HFFc6 (cell line): ENCODE measurements around the gene PEAK3. TPM values are rescaled to one million over a fixed set of nuclear protein-coding genes. Genes with fewer than 3 reads are reported as not detected.

Experiments used
- DNase-seq: peaks from one replicate; pipeline ENCODE4 v3.0.0-alpha.2; 2018
- H3K27ac Mint-ChIP-seq: 2 replicates; pipeline ENCODE4 v1.8.0; 2020; ENCODE audit warnings: mild to moderate bottlenecking, mixed read lengths
- H3K27me3 Mint-ChIP-seq: 2 replicates; pipeline ENCODE4 v1.8.0; 2021; ENCODE audit warnings: mild to moderate bottlenecking, moderate library complexity, mixed read lengths; ENCODE audit not compliant: insufficient read depth
- H3K36me3 Mint-ChIP-seq: 2 replicates; pipeline ENCODE4 v1.8.0; 2021; ENCODE audit warnings: low read depth, mixed read lengths
- H3K4me1 Mint-ChIP-seq: 2 replicates; pipeline ENCODE4 v1.8.0; 2020; ENCODE audit warnings: low read depth, mixed read lengths
- H3K4me3 Mint-ChIP-seq: 2 replicates; pipeline ENCODE4 v1.8.0; 2020; ENCODE audit warnings: mild to moderate bottlenecking, moderate library complexity, mixed read lengths
- H3K9me3 Mint-ChIP-seq: 2 replicates; pipeline ENCODE4 v1.8.0; 2020; ENCODE audit warnings: mild to moderate bottlenecking, mixed read lengths
- CTCF ChIP-seq: fragments of 200-600 bp; sonication (generic); IDR thresholded peaks from 2 replicates; pipeline ENCODE4 v1.5.0; 2021; ENCODE audit warnings: antibody characterized with exemption, mild to moderate bottlenecking
- total RNA-seq, 6 experiments: library from RNA; stranded (reverse); fragmentation: NEBNext Ultra II Directional; extraction: Animal tissue kit (Norgen Biotek cat#: 25700); gene quantifications; 2 replicates in 1 of 6; 3 replicates in 5 of 6; pipeline ENCODE4 v1.2.3, GENCODE V29; 2021

PEAK3 gene
- total RNA-seq, 6 experiments from 2014 or later, result 0.07 to 0.53 (median 0.36) TPM

DNA sequence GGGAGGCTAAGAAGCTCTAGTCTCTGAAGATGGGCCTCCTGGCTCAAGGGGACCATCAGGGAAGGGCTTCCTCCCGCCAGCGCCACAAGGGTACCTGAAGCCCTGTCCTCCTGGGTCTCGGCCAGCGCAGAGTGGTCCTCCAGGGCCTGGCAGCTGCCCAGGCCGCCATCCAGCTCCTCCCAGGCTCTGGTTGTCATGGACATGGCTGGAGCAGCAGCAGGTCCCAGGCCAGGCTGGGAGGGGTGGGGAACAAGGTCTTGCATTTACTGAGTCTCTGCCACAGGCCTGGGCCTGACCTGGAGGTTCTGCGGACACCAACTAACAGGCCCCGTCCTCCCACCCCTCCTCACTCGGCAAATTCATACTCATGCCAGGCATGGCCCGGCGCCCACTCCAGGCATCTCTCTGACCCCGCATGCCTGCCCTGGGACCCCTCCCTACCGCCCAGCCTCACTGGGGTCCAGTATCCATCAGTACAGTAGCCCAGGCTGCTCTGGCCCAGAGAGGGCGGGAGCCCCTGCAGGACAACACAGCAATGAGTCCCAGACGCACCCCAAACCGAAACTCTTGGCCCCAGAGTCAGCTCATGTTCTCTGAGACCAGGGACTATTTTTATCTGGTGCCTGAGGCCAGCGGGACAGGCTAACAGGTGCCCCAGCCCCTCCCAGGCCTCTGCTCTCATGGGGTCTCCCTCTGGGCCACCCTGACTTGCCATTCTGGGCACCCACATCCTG is 26.7 kb downstream of the PEAK3 start:
- no peak for TF ChIP-seq CTCF
- peaks cover 10% of the 10 kb centered on the region for H3K4me1 Mint-ChIP-seq
- DNase-seq, result no peak
- H3K27me3 Mint-ChIP-seq, result peaks cover 6% of the 10 kb centered on the region
- no peak overlapping the region for H3K4me3 Mint-ChIP-seq
- no peaks in the 10 kb centered on the region for H3K36me3 Mint-ChIP-seq
- no peak overlapping the region for H3K27ac Mint-ChIP-seq
- H3K9me3 Mint-ChIP-seq, result no peaks in the 10 kb centered on the region

DNA sequence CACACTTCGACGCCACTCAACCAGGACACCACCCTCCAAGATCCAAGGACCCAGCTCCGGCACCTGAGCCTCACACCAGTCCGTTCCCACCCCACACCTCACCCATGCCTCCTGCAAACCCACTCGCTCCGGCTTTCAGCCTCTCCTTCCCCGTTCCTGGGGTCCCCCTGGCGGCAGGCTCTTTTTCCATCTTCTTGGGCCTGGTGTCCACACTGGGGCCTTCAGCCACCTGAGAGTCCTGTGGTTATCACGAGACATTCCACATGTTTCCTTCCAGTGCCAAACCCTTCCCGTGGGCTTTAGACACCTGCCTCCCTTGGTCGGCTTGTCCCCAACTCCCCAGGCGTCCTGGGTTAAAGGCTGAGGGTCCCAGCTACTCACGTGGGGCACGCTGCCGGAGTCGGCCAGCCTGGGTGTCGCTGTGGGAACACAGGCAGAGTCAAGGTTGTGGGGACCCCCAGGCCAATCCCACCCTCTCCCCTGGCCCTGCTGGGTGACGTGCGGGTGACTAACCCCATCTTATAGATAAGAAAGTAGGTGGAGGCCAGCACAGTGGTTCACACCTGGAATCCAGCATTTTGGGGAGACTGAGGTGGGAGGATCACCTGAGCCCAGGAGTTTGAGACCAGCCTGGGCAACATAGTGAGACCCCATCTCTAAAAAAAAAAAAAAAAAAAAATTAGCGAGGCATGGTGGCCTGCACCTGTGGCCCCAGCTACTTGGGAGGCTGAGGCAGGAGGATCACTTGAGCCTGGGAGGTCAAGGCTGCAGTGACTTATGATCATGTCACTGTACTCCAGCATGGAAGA is 27.7 kb downstream of the PEAK3 start:
- Mint-ChIP-seq H3K4me1 (peaks cover 2% of the 10 kb centered on the region), H3K9me3 (no peaks in the 10 kb centered on the region), H3K27me3 (peaks cover 9% of the 10 kb centered on the region), H3K36me3 (no peaks in the 10 kb centered on the region), H3K27ac (no peak overlapping the region), H3K4me3 (no peak overlapping the region)
- no peak for DNase-seq
- no peak for TF ChIP-seq CTCF

DNA sequence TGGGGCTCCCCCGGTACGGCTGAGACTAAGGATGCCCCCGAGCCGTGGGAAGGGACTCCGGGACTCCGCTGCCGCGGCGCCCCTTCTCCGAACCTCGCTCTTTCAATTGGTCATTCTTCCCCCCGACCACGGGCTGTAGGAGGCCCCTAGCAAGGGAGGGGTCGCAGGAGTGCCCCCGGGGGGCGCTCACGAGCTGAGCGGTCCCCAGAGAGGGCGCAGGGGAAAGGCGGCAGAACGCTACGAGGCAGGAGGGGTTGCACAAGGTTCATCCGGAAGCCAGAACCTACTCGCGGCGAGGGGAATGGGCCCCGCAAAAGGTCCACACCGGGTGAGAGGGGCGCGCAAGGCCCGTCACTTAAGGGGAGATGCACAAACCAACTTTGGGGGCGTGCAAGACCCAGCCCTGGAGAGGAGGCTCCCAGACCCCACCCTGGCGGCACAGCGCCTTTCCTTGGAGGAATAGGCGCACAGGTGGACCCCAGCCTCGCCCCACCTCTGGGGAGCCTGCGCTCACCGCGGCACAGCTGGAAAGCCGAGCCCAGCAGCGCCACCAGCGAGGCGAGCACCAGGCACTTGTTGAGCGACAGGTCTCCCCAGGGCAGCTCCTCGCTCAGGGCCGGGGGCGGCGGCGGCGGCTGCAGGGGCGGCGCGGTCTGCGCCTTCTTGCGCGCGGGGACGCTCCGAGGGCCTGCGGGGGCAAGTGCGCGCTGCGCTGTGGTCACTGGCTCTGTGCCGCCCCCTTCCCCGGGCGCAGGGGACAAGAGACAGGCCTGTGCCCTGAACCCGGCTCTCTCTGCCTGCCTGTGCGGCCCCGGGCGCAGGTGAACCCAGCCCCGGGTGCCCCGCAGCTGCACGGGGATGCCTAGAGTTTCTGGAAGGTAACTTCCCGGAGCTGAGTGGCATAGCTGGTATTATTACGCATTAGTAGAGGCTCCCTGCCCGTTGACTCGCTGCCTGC is 28.6 kb downstream of the PEAK3 start:
- peak; percentile 41; the same call in 1 of the 2 replicates for TF ChIP-seq CTCF
- H3K9me3 Mint-ChIP-seq, result no peaks in the 10 kb centered on the region
- H3K36me3 Mint-ChIP-seq, result no peaks in the 10 kb centered on the region
- H3K4me3 Mint-ChIP-seq, result no peak overlapping the region
- H3K27me3 Mint-ChIP-seq, result peaks cover 9% of the 10 kb centered on the region
- H3K4me1 Mint-ChIP-seq, result no peaks in the 10 kb centered on the region
- H3K27ac Mint-ChIP-seq, result no peak overlapping the region
- no peak for DNase-seq

DNA sequence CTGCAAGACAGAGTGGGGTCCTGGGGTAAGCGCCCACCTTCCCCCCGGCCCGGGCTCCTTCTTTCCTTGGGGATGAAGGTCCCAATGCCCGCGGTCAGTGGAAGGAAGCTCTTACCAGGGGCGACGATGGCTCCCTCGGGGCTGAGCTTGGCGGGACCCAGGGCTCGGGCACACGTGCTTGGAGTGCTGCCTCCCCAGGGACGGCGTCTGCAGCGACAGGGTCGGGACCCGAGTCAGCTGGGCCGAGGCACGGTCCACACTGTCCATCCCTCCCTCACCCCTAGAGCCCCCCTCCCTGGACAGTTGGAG is 29.2 kb downstream of the PEAK3 start:
- no peak overlapping the region for H3K27ac Mint-ChIP-seq
- TF ChIP-seq CTCF, result no peak
- H3K4me1 Mint-ChIP-seq, result no peaks in the 10 kb centered on the region
- H3K27me3 Mint-ChIP-seq, result peaks cover 9% of the 10 kb centered on the region
- H3K4me3 Mint-ChIP-seq, result no peak overlapping the region
- no peaks in the 10 kb centered on the region for H3K36me3 Mint-ChIP-seq
- H3K9me3 Mint-ChIP-seq, result no peaks in the 10 kb centered on the region
- no peak for DNase-seq

DNA sequence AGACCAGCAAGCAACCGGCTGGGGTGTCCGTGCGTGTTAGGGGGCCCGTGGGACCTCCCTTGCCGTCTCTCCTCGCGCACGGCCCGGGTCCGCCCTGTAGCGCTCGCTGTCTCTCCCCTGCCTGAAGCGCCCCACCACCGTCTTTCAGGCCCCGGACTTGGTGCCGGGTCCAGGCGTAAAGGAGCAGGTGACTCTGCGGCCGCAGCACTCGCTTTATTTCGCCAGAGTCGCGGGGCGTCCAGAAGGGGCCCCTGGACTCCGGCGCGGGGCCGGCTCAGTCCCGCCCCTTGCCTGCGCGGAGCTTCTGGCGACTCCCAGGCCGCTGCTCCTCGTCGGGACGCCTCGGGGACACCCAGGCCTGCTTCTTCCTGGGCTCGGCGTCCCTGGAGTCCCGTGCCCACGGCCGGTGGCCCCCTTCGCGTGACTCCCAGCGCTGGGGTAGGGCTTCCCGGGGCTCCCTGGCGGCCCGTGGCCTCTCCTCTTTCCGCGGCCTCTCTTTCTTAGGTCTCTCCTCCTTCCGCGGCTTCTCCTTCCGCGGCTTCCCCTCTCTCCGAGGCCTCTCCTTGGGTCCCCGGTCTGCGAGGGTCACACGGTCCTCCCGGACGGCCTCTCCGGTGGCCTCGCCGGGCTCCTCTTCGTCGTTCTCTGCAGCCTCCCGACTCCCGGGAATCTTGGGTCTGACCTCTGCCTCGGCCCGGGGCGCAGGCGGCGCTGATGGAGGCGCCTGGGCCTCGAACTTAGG is 29.7 kb downstream of the PEAK3 start:
- H3K4me3 Mint-ChIP-seq, result no peak overlapping the region
- no peaks in the 10 kb centered on the region for H3K9me3 Mint-ChIP-seq
- H3K36me3 Mint-ChIP-seq, result no peaks in the 10 kb centered on the region
- H3K4me1 Mint-ChIP-seq, result no peaks in the 10 kb centered on the region
- H3K27ac Mint-ChIP-seq, result no peak overlapping the region
- no peak for TF ChIP-seq CTCF
- H3K27me3 Mint-ChIP-seq, result peaks cover 9% of the 10 kb centered on the region
- DNase-seq, result no peak
